GM13976 (cell line): ENCODE results near the gene TMEM156.

Experiments
- DNase-seq: peaks from one replicate; pipeline ENCODE4 v3.0.0; 2012; ENCODE audit warnings: low spot score
- CTCF ChIP-seq: IDR thresholded peaks from 2 replicates; pipeline ENCODE4 v1.5.1; 2012; ENCODE audit warnings: borderline replicate concordance, mild to moderate bottlenecking; ENCODE audit not compliant: insufficient read depth; ENCODE audit errors: extremely low read depth, missing control alignments, control extremely low read depth
- in situ Hi-C: fragments of 300-500 bp; cut with MboI; formaldehyde crosslinking; loops from one replicate; pipeline ENCODE4 v1.12.0; 2022; ENCODE audit warnings: low sequenced_read_pairs, mixed read lengths, inconsistent platforms; ENCODE audit not compliant: unreplicated experiment

TMEM156 gene

GRCh38 chr4:38987491-38987890, 44.7 kb downstream of the TMEM156 start:
- in situ Hi-C loops = no loop called here
- peak; percentile 17 for DNase-seq
- TF ChIP-seq CTCF = no peak

DNA sequence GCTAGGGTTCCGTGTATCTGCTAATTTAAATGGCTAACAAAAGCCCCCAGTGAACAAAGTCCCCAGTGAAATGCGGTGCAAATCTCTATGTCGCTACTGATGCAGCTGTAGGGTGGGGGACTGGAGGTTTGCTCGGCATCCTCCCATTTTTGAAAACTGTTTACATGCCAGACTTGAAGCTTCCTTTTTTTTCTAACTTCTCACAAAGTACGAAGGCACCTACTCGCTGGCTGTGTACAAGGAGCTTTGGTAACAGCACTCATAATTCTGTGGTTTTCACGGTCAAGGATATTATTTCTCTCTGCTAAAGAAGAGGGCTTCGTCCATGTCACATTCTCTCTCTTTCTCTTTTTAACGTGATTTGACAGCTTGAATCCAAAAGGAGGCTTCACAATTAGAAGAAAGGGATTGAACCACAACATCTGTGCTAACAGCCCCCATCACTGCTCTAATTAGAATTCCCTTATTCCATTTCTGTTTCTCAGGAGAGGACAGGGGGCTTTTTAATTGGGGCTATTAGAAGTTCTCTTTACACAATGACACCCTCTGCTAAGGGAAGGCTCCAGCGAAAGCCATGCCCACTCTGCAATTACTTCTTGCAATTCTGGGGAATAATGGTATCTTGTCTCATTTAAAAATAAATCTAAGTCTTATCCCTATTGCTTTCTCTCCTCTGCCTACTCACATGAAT, 46.7 kb downstream of the TMEM156 start:
- in situ Hi-C loops = no loop called here
- DNase-seq = no peak
- TF ChIP-seq CTCF = no peak

- TF ChIP-seq CTCF = no peak
- DNase-seq = no peak
- in situ Hi-C loops = no loop called here
These were observed 48.2 kb downstream of the TMEM156 start for GRCh38 chr4:38983787-38984598.

DNA sequence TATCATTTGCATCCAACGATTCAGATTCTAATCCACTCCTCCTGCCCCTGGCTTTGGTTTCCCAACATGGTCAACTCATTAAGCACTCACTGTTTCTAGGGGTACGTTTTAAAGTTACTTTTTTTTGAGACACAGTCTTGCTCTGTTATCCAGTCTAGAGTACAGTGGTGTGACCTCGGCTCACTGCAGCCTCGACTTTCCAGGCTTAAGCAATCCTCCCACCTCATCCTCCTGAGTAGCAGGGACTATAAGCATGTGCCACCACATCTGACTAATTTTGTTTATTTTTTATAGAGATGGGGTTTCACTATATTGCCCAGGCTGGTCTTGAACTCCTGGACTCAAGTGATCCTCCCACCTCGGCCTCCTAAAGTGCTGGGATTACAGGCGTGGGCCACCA, 48.9 kb downstream of the TMEM156 start:
- no peak for DNase-seq
- TF ChIP-seq CTCF = no peak
- in situ Hi-C loops = no loop called here

DNA sequence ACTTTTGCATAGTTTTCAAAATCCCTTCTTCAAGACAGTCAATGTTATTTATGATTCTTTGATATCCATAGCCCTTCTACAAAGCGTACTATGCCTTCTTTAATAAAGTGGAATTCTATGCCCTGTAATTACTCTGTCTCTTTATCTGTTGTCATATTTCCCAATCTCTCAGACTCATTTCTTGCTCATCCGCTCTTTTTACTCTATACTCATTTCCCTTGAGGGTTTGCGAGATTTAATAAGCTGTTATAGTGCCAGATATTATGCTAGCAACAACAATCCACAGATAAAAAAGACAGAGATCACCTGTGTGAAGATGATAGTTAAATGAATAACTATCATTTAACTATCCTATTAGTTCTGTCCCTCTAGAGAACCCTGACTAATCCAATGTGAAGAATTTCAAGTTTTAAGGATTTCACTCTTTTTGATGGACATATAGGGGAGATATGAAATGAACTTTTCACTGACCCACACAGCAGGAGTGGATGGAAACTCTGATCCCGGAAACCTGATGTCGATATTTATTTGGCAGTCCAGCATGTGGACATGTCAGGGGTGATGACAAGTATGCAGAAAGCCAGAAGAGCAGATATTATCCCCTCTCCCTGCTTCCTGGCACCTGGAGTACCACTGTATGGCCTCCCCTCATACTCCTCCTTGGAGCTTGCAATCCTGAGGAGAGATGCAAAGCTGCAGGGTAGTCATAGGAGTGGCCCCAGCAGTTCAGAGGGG, 49.7 kb downstream of the TMEM156 start:
- TF ChIP-seq CTCF = no peak
- DNase-seq = no peak
- in situ Hi-C loops = no loop called here

GRCh38 chr4:38980903-38981676, 51.1 kb downstream of the TMEM156 start:
- in situ Hi-C loops = no loop called here
- TF ChIP-seq CTCF = no peak
- DNase-seq = peak; percentile 37
